HG02623 (cell line): Measurements from ENCODE around the gene TTC4.
"Not testable (repeated sequence)": the region's sequence is repeated elsewhere in the genome, so short reads cannot be mapped to it uniquely, and the experiment has no call there.

Experiments used
- ATAC-seq: cut with Tn5 transposase; IDR thresholded peaks from one replicate; pipeline ENCODE4 v1.9.1; 2021; ENCODE audit warnings: moderate library complexity; ENCODE audit not compliant: unreplicated experiment

The TTC4 gene

DNA sequence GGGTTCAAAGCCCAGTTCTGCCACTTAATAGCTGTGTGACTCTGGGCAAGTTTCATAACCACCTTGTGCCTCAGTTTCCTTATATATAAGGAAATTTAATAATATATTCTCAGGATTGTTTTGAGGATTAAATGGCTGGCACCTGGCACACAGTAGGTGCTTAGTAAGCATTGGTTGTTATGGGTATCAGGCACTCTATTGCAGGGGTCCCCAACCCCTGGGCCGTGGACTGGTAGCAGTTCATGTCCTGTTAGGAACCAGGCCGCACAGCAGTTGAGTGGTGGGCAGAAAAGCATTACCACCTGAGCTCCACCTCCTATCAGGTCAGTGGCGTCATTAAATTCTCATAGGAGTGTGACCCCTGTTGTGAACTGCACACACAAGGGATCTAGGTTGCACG, 30.2 kb downstream of the TTC4 start:
- no peak for ATAC-seq

DNA sequence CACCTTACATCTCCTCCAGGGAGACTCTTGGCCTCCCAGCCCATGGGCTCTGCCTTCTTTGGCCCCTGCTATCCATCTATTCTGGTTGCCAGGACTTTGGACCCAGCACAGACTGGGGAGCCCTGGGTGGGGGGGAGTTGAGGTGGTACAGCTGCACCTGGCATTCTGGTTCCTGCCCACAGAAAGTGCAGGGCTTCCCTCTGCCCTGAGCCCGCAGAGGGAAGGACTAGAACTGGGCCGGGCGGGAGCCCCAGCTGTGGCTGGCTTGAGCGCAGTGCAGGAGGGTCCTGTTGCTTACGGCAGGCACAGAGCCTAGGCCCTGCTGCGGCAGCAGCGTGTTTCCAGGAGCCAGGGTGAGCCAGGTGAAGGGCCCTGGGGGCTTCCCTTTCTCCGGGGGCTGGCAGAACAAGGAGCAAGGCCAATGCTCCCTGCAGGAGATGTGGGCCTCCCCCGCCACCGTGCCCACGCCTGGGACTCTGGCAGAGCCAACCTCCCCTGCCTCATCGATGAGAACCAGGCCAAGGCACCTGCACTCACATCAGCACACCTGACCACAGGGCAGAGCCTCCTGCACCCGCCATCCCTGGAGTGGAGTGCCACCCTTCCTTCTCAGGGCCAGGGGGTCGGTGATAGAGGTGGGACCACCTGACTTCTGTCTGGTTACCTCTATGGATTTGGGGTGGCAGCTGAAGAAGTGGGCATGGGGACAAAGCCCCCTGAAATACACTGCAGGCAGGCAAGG, 32.6 kb downstream of the TTC4 start:
- ATAC-seq: no peak

DNA sequence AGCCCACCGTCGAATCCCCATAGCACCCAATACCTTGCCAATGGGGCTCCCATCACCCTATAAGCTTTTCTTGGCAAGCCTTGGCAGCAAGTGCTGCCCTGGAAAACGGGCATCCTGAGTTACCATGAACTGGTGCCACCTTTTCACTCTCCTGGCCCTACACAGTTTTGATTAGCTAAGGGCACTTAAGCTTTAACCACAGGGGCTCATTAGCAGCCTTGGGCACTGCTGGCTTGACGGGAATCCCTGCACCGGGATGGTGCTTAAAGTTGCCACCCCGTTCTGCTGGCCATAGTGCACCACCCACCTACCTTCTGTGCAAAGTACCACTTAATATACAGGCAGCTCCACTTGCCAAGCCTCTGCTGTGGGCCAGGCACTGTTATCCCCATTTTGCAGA, 34.9 kb downstream of the TTC4 start:
- ATAC-seq: no peak

DNA sequence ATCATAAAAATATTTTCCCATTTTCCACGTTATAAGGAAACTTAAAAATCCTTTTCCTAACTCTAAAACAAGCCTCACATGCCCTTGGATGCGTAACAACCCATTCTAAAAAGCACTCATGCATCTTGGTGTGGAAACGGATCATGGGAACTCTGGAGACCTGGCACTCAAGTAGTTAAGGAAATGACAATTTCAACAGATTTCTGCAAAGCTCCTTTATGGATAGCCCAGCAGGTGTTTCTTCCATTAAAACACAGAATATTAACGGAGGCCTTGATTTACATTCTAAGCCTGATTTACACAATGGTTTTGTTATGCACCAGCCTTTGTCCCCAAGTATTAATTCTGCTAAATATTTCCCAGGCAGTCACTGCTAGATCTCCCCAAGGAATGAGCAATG, 35.8 kb downstream of the TTC4 start:
- ATAC-seq: no peak

DNA sequence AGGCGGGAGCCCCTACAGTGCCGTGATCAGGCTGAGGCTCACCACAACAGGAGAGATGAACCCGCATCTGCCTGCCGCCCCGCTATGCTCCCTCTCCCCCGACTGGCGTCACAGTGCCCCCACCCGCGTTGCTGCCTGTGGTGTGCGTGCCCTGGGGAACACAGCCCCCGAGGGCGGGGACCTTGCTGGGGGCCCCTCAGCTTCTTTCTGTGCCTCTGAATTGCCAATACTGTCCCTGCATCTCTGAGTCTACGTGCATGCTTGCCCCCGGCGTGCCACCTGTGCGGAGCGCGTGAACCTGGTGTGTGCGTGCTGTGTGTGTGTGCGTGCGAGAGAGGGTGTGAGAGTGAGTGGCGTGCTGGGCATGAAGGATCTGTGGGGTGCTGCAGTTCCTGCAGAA, 38.4 kb downstream of the TTC4 start:
- ATAC-seq: no peak

DNA sequence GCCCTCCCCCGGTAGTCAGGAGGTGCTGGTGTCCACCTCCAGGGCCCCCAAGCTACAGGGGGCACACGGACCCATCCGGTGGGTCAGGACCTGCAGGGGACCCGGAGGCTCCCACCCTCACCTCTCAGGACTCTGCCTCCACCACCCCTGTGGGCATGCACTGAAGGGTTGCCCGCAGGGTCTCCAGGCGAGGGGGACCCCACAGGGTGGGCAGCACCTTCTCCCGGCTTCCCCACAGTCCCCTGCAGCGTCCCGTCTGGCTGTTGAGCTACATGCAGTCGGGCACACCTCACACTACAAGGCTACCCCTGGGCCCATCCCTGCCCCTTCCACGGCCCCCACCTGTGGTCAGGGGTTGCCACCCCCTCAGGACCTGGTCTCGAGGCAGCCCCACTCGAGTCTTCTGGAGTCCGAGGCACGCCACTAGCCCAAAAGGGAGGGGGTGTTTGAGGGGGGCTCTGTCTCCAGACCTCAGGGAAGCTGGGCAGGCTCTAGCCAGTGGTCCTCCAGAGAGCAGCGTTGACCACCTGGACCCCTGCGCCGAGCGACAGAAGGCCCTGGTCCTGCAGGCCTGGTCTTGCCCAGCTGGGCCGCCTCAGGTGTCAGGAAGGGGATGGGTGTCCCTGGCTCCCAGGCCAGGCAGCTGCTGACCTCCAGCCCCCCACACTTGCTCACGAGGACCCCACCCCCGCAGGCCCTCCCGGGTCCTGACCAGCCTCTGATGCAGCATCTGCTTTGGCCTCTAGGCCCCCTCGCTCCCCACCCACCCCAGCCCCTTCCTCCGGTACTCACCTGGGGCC, 39.0 kb downstream of the TTC4 start:
- ATAC-seq: no peak

DNA sequence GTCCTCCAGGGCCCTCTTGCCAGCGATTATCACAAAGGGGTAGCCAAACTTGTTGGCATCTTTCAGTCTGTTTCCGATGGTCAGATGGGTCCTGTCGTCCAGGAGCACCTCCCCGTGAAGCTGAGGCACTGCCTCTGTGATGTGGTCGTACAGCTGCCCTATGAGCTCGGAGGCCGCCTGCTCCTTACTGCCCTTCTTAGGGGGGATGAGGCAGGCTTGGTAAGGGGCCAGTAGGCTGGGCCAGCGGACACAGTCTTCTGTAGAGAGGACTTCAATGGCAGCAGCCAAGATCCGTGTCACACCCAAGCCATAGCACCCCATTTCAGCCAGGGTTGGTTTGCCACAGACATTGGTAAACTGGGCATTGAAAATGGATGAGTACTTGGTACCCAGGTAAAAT, 42.2 kb downstream of the TTC4 start:
- ATAC-seq: no peak

DNA sequence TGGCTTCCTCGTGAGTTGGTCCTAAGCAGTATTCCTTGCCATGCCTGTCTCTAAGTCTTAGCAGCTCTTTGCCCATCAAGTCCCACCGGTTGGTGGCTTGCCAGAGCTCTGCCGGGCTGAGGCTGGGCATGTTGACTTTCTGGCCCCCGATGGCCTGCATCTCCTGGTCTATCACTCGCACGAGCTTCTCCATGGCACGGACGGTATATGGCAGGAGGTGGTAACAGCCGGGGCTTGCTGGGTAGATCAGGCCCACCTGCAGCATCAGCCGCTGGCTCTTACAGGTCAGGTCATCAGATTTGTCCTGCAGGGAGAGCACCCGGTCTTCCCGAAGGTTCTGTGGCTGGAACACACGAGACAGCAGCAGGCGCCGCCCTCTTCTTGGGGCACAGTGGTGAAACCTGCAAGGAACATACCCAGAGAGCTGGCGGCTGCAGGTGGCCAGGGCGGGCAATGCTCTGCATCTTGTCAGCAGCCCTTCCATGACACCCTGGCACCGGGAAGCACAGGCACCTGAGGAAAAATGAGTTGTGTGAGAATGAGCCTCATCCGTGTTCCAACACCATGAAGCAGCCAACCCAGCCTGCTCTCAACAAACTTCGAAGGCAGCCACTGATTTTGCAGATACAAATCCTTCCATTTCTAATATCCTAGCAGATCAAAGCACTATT, 43.2 kb downstream of the TTC4 start:
- ATAC-seq: no peak

DNA sequence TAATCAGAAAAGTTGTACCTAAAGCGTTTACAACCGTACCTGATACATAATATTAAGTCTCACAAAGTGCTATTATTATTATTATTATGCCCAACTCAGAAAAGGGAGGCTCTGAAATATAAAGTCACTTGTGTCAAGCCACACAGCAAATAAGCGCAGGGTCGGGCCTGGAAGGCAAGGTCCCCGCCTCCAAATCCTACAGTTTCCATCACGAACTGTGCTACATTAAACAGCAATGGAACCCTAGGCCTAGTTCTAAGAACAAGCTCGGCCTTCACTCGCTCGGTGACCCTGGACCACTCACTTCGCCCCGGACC, 48.1 kb downstream of the TTC4 start:
- no peak for ATAC-seq

DNA sequence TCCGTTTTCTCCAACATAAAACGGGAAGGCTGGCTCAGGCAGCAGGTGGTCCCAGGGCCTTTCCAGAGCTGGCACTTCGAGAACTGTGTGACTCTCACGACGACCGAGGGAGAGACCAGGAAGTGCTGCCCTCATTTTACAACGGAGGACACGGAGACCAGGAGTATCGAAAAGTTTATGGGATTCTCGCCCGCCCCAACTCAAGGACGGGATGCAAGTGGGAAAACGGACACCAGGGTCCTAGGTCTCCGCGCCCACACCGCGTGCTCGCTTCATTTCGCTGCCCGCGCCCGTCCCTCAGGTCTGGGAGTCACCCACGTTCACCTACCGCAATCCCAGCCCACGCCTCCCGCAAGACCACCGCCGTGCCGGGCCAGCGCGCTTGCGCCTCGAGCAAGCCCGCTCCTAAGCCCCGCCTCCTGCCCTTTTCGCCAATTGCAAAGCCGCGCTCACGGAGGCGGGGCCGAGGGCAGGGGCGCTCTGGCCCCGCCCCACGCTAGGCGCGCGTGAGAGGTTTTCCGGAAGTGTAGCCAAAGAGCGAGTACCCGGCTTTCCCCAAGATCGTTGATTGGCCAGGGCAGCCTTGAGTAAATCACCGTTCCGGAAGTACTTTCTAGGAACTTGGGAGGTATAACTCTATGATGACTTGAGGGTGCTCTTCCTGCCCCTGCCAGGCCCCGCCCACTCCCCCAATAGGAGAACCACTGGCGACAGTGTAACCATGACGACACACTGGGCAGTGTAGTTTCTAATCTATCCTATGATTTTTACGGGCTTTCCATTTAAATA, 48.7 kb downstream of the TTC4 start, which contains the start of gene PARS2:
Gene PARS2 (minus strand): TSS at position 391 of the 789 bp plus-strand sequence. CDS start 5,362 bp downstream, outside the sequence.
- ATAC-seq: peak; percentile 94

DNA sequence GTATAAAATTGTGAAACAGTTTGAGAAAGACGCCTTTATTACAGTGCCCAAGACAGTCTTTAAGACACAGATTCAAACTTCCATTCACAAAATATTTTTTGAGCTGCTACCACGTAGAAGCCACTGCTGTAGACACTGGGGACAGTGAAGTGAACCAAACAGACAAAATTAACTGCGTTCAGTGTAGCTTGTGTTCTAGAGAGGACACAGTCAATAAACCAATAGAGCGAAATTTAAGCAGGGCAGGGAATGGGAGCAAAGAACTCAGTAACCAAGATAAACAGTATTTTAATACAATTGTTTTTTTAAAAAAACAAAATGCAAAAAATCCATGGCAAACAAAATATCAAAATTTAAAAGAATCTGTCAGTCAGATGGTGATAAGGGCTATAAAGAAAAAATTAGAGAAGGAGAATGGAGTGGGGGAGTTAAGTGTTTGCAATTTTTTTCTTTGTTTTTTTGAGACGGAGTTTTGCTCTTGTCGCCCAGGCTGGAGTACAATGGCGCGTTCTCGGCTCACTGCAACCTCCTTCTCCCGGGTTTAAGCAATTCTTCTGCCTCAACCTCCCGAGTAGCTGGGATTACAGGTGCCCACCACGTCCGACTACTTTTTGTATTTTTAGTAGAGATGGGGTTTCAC, 49.4 kb downstream of the TTC4 start:
- peak; percentile 11 for ATAC-seq

DNA sequence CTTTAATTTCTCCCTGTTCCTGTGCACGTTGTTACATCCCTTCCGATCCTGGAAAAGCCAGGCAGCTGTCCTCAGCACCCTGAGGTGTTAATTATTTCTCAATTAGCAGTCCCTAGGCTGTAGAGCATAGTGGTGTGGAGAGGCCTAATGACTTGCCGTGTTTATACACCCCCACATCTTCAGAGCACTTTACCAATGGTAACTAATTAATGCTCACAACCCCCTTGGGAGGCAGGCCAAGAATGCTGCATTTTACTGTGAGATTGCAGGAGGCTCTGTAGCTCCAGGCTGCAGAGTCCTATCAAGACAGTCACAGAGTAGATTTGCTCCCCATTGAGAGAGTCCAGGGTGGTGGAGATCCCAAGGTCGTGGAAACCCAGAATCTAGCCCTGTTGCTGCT, 51.1 kb downstream of the TTC4 start:
- ATAC-seq: no peak

DNA sequence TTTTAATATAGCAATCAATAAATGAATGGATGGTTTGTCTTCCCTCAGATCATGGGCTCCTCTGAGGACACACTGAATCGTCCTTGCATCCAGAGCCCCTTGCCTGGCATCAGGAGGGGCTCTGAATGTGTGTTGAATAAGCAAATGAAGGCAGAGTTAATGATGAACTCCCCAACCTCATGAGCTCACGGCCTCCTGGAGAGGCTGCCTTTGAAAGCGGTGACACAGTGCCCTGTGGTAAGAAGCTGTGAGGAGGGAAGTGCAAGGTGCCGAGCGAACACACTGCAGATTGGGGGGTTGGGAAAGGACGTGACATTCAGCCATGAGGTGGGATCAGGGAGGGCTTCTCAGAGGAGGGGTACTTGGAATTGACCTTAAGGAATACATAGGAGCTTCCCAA, 51.9 kb downstream of the TTC4 start:
- ATAC-seq: no peak

DNA sequence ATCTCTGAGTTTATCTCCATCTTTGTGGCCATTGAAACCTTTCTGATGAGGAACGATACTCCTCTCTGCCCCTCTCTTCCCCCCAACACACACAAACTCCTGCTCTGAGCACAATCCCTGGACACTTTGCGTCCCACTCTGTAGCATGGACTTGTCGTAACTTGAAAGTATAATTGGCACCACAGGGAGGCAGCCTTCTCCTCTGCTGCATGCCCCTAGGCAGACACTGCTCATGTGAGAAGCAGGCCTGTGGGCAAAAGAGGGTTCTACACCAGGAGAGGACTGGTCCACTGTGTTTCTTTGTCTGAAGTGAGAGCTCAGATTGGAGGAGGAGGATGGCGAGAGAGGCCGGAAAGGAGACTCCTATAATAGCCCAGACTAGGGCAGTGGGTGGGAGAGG, 52.4 kb downstream of the TTC4 start:
- no peak for ATAC-seq

DNA sequence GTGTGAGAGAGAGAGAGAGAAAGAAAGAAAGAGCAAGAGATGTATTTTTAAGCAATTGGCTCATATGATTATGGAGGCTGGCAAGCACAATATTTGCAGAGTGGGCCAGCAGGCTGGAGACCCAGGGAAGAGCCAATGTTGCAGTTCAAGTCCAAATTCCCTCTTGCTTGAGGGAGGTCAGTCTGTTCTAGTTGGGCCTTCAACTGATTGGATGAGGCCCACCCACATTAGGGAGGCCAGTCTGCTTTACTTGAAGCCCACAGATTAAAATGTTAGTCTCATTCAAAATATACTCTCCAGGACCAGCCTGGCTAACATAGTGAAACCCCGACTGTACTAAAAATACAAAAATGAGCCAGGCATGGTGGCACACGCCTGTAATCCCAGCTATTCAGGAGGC, 57.3 kb downstream of the TTC4 start:
- ATAC-seq: no peak

DNA sequence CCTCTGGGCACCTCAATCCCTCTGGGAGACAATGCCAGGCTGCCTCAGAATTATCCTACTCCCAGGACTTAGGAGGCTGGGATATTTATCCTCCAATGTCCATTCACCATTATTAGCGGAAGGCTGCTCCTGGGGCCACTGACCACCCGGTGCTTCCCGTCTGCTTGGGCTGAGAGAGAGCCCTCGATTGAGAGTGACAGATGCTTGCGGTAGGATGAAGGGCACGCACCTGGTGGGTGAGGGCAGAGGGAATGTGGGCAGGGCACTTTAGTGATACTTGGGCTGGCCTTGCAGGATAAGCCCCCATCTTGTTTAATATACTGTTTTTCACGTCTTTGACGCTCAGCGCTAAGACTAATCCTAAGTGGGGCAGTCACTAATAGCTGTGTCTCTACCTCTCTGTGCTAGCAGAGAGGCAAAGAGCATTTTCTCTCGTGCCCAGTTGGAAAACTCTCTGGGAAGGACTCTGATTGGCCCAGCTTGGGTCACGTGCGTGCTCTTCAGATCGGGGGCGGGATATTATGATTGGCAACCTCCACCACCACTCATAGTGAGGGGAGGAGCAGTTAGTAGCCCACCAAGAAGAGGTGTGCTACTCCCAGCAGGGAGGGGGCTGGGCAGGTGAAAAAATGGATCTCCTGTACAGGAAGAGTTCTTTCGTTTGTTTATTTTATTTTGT, 59.3 kb downstream of the TTC4 start:
- no peak for ATAC-seq

DNA sequence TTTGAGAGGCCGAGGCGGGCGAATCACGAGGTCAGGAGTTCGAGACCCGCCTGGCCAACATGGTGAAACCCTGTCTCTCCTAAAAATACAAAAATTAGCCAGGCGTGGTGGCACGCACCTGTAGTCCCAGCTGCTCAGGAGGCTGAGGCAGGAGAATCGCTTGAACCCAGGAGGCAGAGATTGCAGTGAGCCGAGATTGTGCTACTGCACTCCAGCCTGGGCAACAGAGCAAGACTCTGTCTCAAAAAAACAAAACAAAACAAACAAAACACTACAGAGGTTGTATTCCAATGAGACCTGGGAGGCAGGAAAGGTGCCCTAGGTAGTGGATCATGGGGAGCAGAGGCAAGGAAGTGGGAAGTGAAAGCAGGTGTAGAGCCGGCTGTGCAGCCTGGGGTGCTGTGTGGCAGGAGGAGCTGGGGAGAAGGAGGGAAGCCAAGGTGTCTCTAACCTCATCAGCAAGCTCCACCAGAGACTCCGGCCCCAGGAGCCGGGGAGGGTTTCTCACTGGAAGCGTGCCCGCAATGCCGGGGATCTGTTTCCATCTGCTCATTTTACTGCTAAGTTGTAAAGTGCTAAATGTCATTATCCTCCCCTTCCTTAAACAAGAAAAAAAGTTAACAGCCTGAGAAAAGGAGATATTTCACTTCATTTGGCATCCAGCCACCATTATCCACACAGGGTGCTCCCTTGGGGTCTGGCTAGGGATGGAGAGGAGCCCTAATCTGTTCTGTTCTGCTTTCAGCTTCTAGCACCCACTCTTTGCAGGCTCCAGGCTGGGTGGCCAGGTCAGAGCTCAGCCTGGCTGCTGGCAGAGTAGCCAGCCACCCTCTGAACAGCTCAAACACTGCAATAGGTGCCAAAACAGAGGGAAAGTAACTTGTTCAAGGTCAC, 60.4 kb downstream of the TTC4 start:
- not testable (repeated sequence) for ATAC-seq

DNA sequence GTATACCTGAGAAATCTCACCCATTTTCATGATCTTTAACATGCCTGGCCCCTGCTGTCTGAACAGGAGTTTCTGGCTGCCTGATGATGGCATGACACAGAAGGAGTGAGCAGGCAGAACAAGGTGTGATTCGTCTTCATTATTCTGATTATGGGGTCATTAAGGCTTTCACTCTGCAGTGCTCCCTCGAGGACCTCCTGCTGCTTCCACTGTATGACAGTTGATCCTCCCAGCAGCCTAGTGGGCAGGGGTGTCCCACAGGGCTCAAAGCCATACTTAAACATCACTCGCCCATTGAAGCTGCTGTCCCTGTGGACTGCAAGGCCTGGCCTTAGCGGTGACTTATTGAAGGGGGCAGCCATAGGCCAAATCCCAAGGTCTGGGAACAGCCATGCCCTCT, 61.4 kb downstream of the TTC4 start:
- no peak for ATAC-seq

DNA sequence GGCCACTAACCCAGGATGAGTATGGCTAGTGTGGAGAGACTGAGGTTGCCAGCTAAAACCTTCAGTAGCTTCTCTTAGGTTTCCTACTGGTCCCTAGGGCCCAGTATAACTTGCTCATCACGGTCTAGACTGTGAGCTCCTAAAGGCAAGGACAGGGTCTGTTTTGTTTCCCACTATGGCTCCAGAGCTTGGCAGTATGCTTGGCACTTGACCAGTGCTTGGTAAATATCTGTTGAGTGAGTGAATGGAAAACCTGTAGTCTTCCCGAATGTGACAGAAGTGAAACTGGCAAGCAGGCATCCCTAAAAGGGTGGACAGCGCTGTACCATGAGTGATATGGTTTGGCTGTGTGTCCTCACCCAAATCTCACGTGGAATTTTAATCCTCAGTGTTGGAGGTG, 61.8 kb downstream of the TTC4 start:
- ATAC-seq: no peak
